Uterus (tissue), 2 donors: ENCODE data around the gene TMEM178B.

Source experiments
- POLR2A ChIP-seq, 2 donors: fragments of 450-650 bp; IDR thresholded peaks; one replicate each; pipeline ENCODE4 v1.6.1; 2016; ENCODE audit warnings: antibody characterized with exemption in 2 of 2, mild to moderate bottlenecking in 1 of 2, moderate library complexity in 1 of 2
- TF ChIP-seq, protein P1 (sequence below), 4 experiments: fragments of 200-600 bp in 2 of 4; fragments of 450-650 bp in 2 of 4; sonication (generic) in 2 of 4; IDR thresholded peaks; one replicate each; pipeline ENCODE4 v1.5.1; 2016 to 2019; ENCODE audit warnings: antibody characterized with exemption in 4 of 4, mild to moderate bottlenecking in 2 of 4, moderate library complexity in 1 of 4

DNA sequence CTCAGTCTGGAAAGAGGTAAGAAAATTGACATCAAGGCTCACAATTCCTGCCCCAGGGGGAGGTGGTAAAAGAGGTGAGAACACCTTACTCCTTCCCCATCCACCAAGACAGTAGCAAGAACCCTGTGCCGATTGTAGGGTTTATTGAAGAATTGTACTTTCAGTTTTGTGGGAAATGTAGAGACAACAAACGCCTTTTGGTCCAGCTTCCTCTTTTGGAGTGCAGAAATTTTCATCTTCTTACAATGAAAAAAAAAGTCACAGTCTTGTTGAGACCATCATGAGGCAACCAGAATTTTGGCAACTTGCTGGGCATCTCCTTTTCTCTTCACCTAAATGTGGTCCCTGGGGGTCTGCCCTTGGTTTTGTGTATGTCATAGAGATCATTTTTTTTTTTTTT is 217.7 kb downstream of the TMEM178B start:
- TF ChIP-seq, protein P1, sequence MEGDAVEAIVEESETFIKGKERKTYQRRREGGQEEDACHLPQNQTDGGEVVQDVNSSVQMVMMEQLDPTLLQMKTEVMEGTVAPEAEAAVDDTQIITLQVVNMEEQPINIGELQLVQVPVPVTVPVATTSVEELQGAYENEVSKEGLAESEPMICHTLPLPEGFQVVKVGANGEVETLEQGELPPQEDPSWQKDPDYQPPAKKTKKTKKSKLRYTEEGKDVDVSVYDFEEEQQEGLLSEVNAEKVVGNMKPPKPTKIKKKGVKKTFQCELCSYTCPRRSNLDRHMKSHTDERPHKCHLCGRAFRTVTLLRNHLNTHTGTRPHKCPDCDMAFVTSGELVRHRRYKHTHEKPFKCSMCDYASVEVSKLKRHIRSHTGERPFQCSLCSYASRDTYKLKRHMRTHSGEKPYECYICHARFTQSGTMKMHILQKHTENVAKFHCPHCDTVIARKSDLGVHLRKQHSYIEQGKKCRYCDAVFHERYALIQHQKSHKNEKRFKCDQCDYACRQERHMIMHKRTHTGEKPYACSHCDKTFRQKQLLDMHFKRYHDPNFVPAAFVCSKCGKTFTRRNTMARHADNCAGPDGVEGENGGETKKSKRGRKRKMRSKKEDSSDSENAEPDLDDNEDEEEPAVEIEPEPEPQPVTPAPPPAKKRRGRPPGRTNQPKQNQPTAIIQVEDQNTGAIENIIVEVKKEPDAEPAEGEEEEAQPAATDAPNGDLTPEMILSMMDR (IDR thresholded peaks at IDR 0.05), result no peak
- no peak for TF ChIP-seq POLR2A (IDR thresholded peaks at IDR 0.05)
